Endodermal cell (in vitro differentiated cells): ENCODE measurements around the gene RAB3D. TPM values are rescaled to one million over a fixed set of nuclear protein-coding genes. Genes with fewer than 3 reads are reported as not detected.

Experiments used
- DNase-seq: peaks from one replicate; pipeline ENCODE4 v3.0.0-alpha.2; 2017
- H3K27ac ChIP-seq: 2 replicates; pipeline ENCODE4 v1.5.1; 2013; ENCODE audit warnings: mild to moderate bottlenecking, low read depth, low read length, moderate library complexity
- H3K27me3 ChIP-seq: 2 replicates; pipeline ENCODE4 v1.6.1; 2013; ENCODE audit warnings: mild to moderate bottlenecking, low read length, moderate library complexity; ENCODE audit not compliant: insufficient read depth, control insufficient read depth, poor library complexity, severe bottlenecking
- H3K36me3 ChIP-seq: 2 replicates; pipeline ENCODE4 v1.7.0; 2013; ENCODE audit warnings: mild to moderate bottlenecking, low read length, moderate library complexity; ENCODE audit not compliant: control insufficient read depth, insufficient read depth
- H3K4me1 ChIP-seq: one replicate; pipeline ENCODE4 v1.7.0; 2013; ENCODE audit warnings: low read length; ENCODE audit not compliant: control insufficient read depth, insufficient read depth
- H3K4me3 ChIP-seq: 2 replicates; pipeline ENCODE4 v1.5.1; 2013; ENCODE audit warnings: mild to moderate bottlenecking, low read length, moderate library complexity
- H3K9ac ChIP-seq: 2 replicates; pipeline ENCODE4 v1.6.1; 2013; ENCODE audit warnings: mild to moderate bottlenecking, low read length, moderate library complexity; ENCODE audit not compliant: poor library complexity, severe bottlenecking; ENCODE audit errors: extremely low read depth
- H3K9me3 ChIP-seq: 2 replicates; pipeline ENCODE4 v1.6.1; 2013; ENCODE audit warnings: mild to moderate bottlenecking, low read length, moderate library complexity; ENCODE audit not compliant: control insufficient read depth
- H3K27ac Mint-ChIP-seq: 2 replicates; pipeline ENCODE4 v1.8.0; 2020; ENCODE audit warnings: mixed read lengths
- H3K27me3 Mint-ChIP-seq: 2 replicates; pipeline ENCODE4 v1.8.0; 2021; ENCODE audit warnings: mild to moderate bottlenecking, mixed read lengths; ENCODE audit not compliant: insufficient read depth
- H3K36me3 Mint-ChIP-seq: 2 replicates; pipeline ENCODE4 v1.8.0; 2020; ENCODE audit warnings: low read depth, mixed read lengths
- H3K4me1 Mint-ChIP-seq: 2 replicates; pipeline ENCODE4 v1.8.0; 2020; ENCODE audit warnings: mixed read lengths
- H3K4me3 Mint-ChIP-seq: 2 replicates; pipeline ENCODE4 v1.8.0; 2020; ENCODE audit warnings: mild to moderate bottlenecking, moderate library complexity, mixed read lengths
- H3K9me3 Mint-ChIP-seq: 2 replicates; pipeline ENCODE4 v1.8.0; 2020; ENCODE audit warnings: mild to moderate bottlenecking, mixed read lengths
- WGBS, 2 experiments: methylation state at CpG; one replicate each; pipeline versions ENCODE4 v1.1.5 to v1.1.7; 2013; ENCODE audit warnings: missing lambda C conversion rate in 2 of 2, mixed read lengths in 1 of 2; ENCODE audit not compliant: insufficient coverage in 1 of 2, insufficient read length in 1 of 2; 5-methylcytosine and 5-hydroxymethylcytosine counted together
- total RNA-seq, 2 donors: library from RNA; stranded (reverse); fragmentation: NEBNext Ultra II Directional in 1 of 2; extraction: Animal tissue kit (Norgen Biotek cat#: 25700) in 1 of 2; gene quantifications; 2 replicates in 1 of 2; 3 replicates in 1 of 2; pipeline ENCODE4 v1.2.1, GENCODE V29; 2021
- TF ChIP-seq, protein P1 (sequence below): fragments of 200-600 bp; sonication (generic); conservative IDR thresholded peaks from 2 replicates; pipeline ENCODE4 v1.5.0; 2021; ENCODE audit warnings: antibody characterized with exemption, mild to moderate bottlenecking

RAB3D gene
- total RNA-seq, 2 donors from 2014 or later = 37.2 to 43.2 TPM

GRCh38 chr19:11295180-11295579, 44.3 kb downstream of the RAB3D start:
- TF ChIP-seq, protein P1, sequence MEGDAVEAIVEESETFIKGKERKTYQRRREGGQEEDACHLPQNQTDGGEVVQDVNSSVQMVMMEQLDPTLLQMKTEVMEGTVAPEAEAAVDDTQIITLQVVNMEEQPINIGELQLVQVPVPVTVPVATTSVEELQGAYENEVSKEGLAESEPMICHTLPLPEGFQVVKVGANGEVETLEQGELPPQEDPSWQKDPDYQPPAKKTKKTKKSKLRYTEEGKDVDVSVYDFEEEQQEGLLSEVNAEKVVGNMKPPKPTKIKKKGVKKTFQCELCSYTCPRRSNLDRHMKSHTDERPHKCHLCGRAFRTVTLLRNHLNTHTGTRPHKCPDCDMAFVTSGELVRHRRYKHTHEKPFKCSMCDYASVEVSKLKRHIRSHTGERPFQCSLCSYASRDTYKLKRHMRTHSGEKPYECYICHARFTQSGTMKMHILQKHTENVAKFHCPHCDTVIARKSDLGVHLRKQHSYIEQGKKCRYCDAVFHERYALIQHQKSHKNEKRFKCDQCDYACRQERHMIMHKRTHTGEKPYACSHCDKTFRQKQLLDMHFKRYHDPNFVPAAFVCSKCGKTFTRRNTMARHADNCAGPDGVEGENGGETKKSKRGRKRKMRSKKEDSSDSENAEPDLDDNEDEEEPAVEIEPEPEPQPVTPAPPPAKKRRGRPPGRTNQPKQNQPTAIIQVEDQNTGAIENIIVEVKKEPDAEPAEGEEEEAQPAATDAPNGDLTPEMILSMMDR = no peak
- WGBS, 2 experiments = 73 to 93% methylated on average over 2 to 4 of the region's 4 CpGs
- Histone ChIP-seq H3K27ac (no peak overlapping the region), H3K9me3 (no peaks in the 10 kb centered on the region), H3K4me1 (peaks cover 6% of the 10 kb centered on the region), H3K9ac (no peak overlapping the region), H3K27me3 (no peaks in the 10 kb centered on the region), H3K36me3 (no peaks in the 10 kb centered on the region), H3K4me3 (no peak overlapping the region)
- Mint-ChIP-seq H3K4me1 (peaks cover 6% of the 10 kb centered on the region), H3K9me3 (no peaks in the 10 kb centered on the region), H3K36me3 (no peaks in the 10 kb centered on the region), H3K4me3 (no peak overlapping the region), H3K27me3 (peaks cover 1% of the 10 kb centered on the region), H3K27ac (no peak overlapping the region)
- DNase-seq = no peak

DNA sequence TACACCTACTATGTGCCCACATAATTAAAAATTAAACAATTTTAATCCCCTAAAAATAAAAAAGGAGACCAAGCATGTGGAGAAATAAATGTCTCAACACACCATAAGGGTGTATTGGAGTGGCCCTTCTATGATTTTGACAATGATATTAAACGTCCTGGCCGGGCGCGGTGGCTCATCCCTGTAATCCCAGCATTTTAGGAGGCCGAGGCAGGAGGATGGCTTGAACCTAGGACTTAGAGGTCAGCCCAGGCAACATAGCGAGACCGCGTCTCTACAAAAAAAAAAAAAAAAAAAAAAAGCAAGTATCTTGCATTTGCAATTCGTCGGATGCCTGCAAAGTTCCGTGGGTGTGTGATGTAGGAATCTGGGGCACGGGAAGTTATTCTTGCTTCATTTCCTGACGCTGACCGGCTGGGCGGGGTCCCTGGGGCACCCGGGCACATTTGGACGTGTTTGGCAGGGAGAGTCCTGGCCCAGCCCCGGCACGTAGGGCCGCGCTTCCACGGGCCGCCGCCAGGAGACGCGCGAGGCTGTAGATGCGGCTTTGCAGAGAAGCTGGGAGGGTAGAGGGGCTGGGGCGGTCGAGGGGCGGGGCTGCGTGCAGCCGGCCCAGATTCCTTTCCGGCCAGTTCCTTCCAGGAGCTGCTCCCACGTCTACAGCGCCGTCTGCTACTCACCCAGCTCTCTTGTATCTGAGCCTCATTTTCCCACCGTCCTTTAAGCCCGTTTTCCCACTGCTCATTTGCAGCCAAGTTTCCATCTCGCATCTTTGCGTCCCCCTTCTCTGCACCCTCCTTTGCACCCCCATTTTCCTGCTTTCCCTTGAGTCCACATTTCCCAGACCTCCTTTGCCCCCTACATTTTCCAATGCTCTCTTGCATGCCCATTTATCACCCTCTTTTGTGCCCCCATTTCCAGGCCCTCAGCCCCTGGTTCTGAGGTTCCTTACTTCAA, 45.7 kb downstream of the RAB3D start:
- H3K9me3 Mint-ChIP-seq = no peaks in the 10 kb centered on the region
- H3K4me3 Mint-ChIP-seq = peak overlapping the region; percentile 40
- H3K27me3 ChIP-seq = no peaks in the 10 kb centered on the region
- DNase-seq = peak; percentile 99
- TF ChIP-seq, protein P1 = peak; percentile 97
- H3K4me1 ChIP-seq = peaks cover 6% of the 10 kb centered on the region
- H3K9me3 ChIP-seq = no peaks in the 10 kb centered on the region
- 15 to 19% methylated on average over 21 to 41 of the region's 41 CpGs for WGBS, 2 experiments
- peak overlapping the region; percentile 63 for H3K4me3 ChIP-seq
- no peaks in the 10 kb centered on the region for H3K36me3 Mint-ChIP-seq
- H3K36me3 ChIP-seq = no peaks in the 10 kb centered on the region
- no peak overlapping the region for H3K27ac ChIP-seq
- H3K27ac Mint-ChIP-seq = peak overlapping the region; percentile 88
- H3K9ac ChIP-seq = no peak overlapping the region
- H3K27me3 Mint-ChIP-seq = no peaks in the 10 kb centered on the region
- peaks cover 6% of the 10 kb centered on the region for H3K4me1 Mint-ChIP-seq

DNA sequence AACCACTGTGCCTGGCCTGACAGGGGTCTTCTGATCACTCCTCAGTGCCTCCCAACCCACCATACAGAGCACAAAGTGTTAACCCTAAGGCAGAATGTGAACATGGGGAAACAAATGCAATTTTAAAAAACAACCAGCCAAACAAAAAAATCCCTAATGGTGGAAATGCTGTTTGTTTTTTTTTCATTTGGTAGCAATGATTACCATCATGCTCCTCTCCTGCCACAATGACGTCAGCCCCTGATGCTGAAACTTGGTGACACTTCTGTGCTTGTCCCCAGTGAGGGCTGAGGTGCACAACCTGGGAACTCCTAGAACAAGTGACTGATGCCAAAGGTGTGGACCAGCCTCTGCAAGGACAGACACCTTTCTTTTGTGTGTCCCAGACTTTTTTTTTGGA, 47.5 kb downstream of the RAB3D start:
- Histone ChIP-seq H3K9ac (no peak overlapping the region), H3K4me3 (no peak overlapping the region), H3K36me3 (no peaks in the 10 kb centered on the region), H3K27ac (no peak overlapping the region), H3K27me3 (no peaks in the 10 kb centered on the region), H3K4me1 (peaks cover 6% of the 10 kb centered on the region), H3K9me3 (no peaks in the 10 kb centered on the region)
- WGBS, 2 experiments = 95% methylated on average over 1 of the region's 1 CpG; no CpG with 5 or more reads in 1 of the 2 experiments
- no peaks in the 10 kb centered on the region for H3K27me3 Mint-ChIP-seq
- H3K9me3 Mint-ChIP-seq = no peaks in the 10 kb centered on the region
- TF ChIP-seq, protein P1 = no peak
- H3K4me1 Mint-ChIP-seq = peaks cover 6% of the 10 kb centered on the region
- DNase-seq = no peak
- H3K4me3 Mint-ChIP-seq = no peak overlapping the region
- H3K27ac Mint-ChIP-seq = no peak overlapping the region
- no peaks in the 10 kb centered on the region for H3K36me3 Mint-ChIP-seq
